H9 (cell line): Measurements from ENCODE around the gene RMI2. TPM values are rescaled to one million over a fixed set of nuclear protein-coding genes. Genes with fewer than 3 reads are reported as not detected.

Source experiments
- DNase-seq: peaks from one replicate; pipeline ENCODE4 v3.0.0-alpha.2; 2017
- H2AFZ ChIP-seq: one replicate; pipeline ENCODE4 v1.6.1; 2013; ENCODE audit warnings: mild to moderate bottlenecking, low read length, control low read depth, moderate library complexity
- H2AK5ac ChIP-seq: 2 replicates; pipeline ENCODE4 v1.6.1; 2013; ENCODE audit warnings: low read length, control low read depth, mixed read lengths; ENCODE audit not compliant: insufficient read length
- H2BK120ac ChIP-seq: one replicate; pipeline ENCODE4 v1.6.1; 2013; ENCODE audit warnings: low read depth, mild to moderate bottlenecking, low read length, control low read depth, inconsistent platforms; ENCODE audit not compliant: poor library complexity, severe bottlenecking
- H2BK12ac ChIP-seq: 2 replicates; pipeline ENCODE4 v1.6.1; 2013; ENCODE audit warnings: low read length, control low read depth, mixed read lengths, low read depth; ENCODE audit not compliant: insufficient read length
- H2BK15ac ChIP-seq: 2 replicates; pipeline ENCODE4 v1.6.1; 2013; ENCODE audit warnings: low read depth, low read length, control low read depth
- H2BK20ac ChIP-seq: one replicate; pipeline ENCODE4 v1.6.1; 2013; ENCODE audit warnings: low read depth, mild to moderate bottlenecking, low read length, control low read depth, inconsistent platforms; ENCODE audit not compliant: poor library complexity, severe bottlenecking
- H2BK5ac ChIP-seq: 2 replicates; pipeline ENCODE4 v1.6.1; 2013; ENCODE audit warnings: low read length, control low read depth, mixed read lengths; ENCODE audit not compliant: insufficient read length
- H3K14ac ChIP-seq: 2 replicates; pipeline ENCODE4 v1.6.1; 2013; ENCODE audit warnings: low read length, control low read depth; ENCODE audit not compliant: insufficient read depth
- H3K18ac ChIP-seq: 2 replicates; pipeline ENCODE4 v1.6.1; 2013; ENCODE audit warnings: low read depth, mild to moderate bottlenecking, mixed read lengths, low read length, control low read depth; ENCODE audit not compliant: insufficient read length
- H3K23ac ChIP-seq: 2 replicates; pipeline ENCODE4 v1.6.1; 2013; ENCODE audit warnings: low read length, control low read depth, mixed read lengths, low read depth; ENCODE audit not compliant: insufficient read length
- H3K23me2 ChIP-seq: 2 replicates; pipeline ENCODE4 v1.6.1; 2013; ENCODE audit warnings: low read depth, mild to moderate bottlenecking, mixed read lengths, low read length, control low read depth; ENCODE audit not compliant: insufficient read length, poor library complexity, severe bottlenecking
- H3K27ac ChIP-seq: 2 replicates; pipeline ENCODE4 v1.5.1; 2013; ENCODE audit warnings: low read length, control low read depth, mixed read lengths, low read depth; ENCODE audit not compliant: insufficient read length
- H3K27me3 ChIP-seq: 2 replicates; pipeline ENCODE4 v1.6.1; 2013; ENCODE audit warnings: low read length, control low read depth, inconsistent platforms; ENCODE audit not compliant: insufficient read depth
- H3K4ac ChIP-seq: 2 replicates; pipeline ENCODE4 v1.6.1; 2013; ENCODE audit warnings: low read depth, mild to moderate bottlenecking, control low read depth, inconsistent platforms, low read length, moderate library complexity
- H3K4me1 ChIP-seq: 2 replicates; pipeline ENCODE4 v1.6.1; 2013; ENCODE audit warnings: low read length, control low read depth, inconsistent platforms; ENCODE audit not compliant: insufficient read depth
- H3K4me2 ChIP-seq: 2 replicates; pipeline ENCODE4 v1.6.1; 2013; ENCODE audit warnings: low read length, control low read depth, mixed read lengths; ENCODE audit not compliant: insufficient read length, insufficient read depth
- H3K56ac ChIP-seq: 2 replicates; pipeline ENCODE4 v1.6.1; 2013; ENCODE audit warnings: low read depth, mild to moderate bottlenecking, mixed read lengths, low read length, control low read depth; ENCODE audit not compliant: insufficient read length
- H3K79me1 ChIP-seq: 2 replicates; pipeline ENCODE4 v1.6.1; 2013; ENCODE audit warnings: low read depth, mild to moderate bottlenecking, moderate library complexity, low read length, control low read depth, inconsistent platforms; ENCODE audit not compliant: insufficient read depth, poor library complexity, severe bottlenecking
- H3K79me2 ChIP-seq: 2 replicates; pipeline ENCODE4 v1.6.1; 2013; ENCODE audit warnings: low read length, control low read depth, inconsistent platforms; ENCODE audit not compliant: insufficient read depth
- H3K9ac ChIP-seq: 2 replicates; pipeline ENCODE4 v1.6.1; 2013; ENCODE audit warnings: low read length, control low read depth, mixed read lengths; ENCODE audit not compliant: insufficient read length; ENCODE audit errors: extremely low read depth
- H3K9me3 ChIP-seq: one replicate; pipeline ENCODE4 v1.6.1; 2013; ENCODE audit warnings: low read depth, low read length, inconsistent platforms; ENCODE audit not compliant: control insufficient read depth
- H3T11ph ChIP-seq: one replicate; pipeline ENCODE4 v1.6.1; 2013; ENCODE audit warnings: mild to moderate bottlenecking, low read length, control low read depth, inconsistent platforms
- H4K20me1 ChIP-seq: one replicate; pipeline ENCODE4 v1.6.1; 2013; ENCODE audit not compliant: control insufficient read depth, insufficient read length, insufficient read depth
- H4K5ac ChIP-seq: 2 replicates; pipeline ENCODE4 v1.6.1; 2013; ENCODE audit warnings: low read depth, mild to moderate bottlenecking, mixed read lengths, low read length, control low read depth; ENCODE audit not compliant: insufficient read length
- H4K8ac ChIP-seq: replicated peaks from 2 replicates; pipeline ENCODE4 v1.6.1; 2013; ENCODE audit warnings: low read length, control low read depth, mixed read lengths, low read depth; ENCODE audit not compliant: insufficient read length
- H4K91ac ChIP-seq: 2 replicates; pipeline ENCODE4 v1.6.1; 2013; ENCODE audit warnings: low read depth, mild to moderate bottlenecking, moderate library complexity, mixed read lengths, low read length, control low read depth; ENCODE audit not compliant: insufficient read length
- H3K27ac Mint-ChIP-seq, 3 experiments: 2 replicates in 2 of 3; 3 replicates in 1 of 3; pipeline ENCODE4 v1.8.0; 2020 to 2021; ENCODE audit warnings: mixed read lengths in 3 of 3, mild to moderate bottlenecking in 1 of 3, moderate library complexity in 1 of 3
- H3K27me3 Mint-ChIP-seq: 2 replicates; pipeline ENCODE4 v1.8.0; 2021; ENCODE audit warnings: low read depth, mild to moderate bottlenecking, moderate library complexity, mixed read lengths
- H3K36me3 Mint-ChIP-seq, 3 experiments: 2 replicates in 2 of 3; 3 replicates in 1 of 3; pipeline ENCODE4 v1.8.0; 2020 to 2021; ENCODE audit warnings: low read depth in 3 of 3, mixed read lengths in 3 of 3; ENCODE audit not compliant: insufficient read depth in 1 of 3
- H3K4me1 Mint-ChIP-seq, 2 experiments: 2 replicates each; pipeline ENCODE4 v1.8.0; 2020; ENCODE audit warnings: mixed read lengths in 2 of 2
- H3K4me3 Mint-ChIP-seq, 2 experiments: 2 replicates in 1 of 2; 3 replicates in 1 of 2; pipeline ENCODE4 v1.8.0; 2020 to 2021; ENCODE audit warnings: mild to moderate bottlenecking in 2 of 2, mixed read lengths in 2 of 2, moderate library complexity in 1 of 2
- H3K9me3 Mint-ChIP-seq, 2 experiments: 2 replicates in 1 of 2; 3 replicates in 1 of 2; pipeline ENCODE4 v1.8.0; 2020; ENCODE audit warnings: mild to moderate bottlenecking in 2 of 2, mixed read lengths in 2 of 2, moderate library complexity in 1 of 2
- WGBS: extraction: QIAGEN DNeasy Blood & Tissue Kit; methylation state at CpG from one replicate; pipeline ENCODE4 v1.1.7; 2013; ENCODE audit warnings: missing lambda C conversion rate, low lambda C conversion rate, mixed read lengths; ENCODE audit not compliant: insufficient read length; ENCODE audit errors: extremely low coverage; 5-methylcytosine and 5-hydroxymethylcytosine counted together
- total RNA-seq: library from RNA; stranded (reverse); gene quantifications from 2 replicates; pipeline ENCODE4 v1.2.1, GENCODE V29; 2021
- TF ChIP-seq, protein P1 (sequence below): fragments of 200-600 bp; sonication (generic); conservative IDR thresholded peaks from 3 replicates; pipeline ENCODE4 v1.8.0; 2021; ENCODE audit warnings: antibody characterized with exemption, mild to moderate bottlenecking

The RMI2 gene
- total RNA-seq, 1 experiment from 2014 or later, result 57.6 TPM

GRCh38 chr16:11307639-11308492 lies 37.4 kb upstream of the RMI2 start:
- no peak overlapping the region for H3K27ac Mint-ChIP-seq
- no peak for DNase-seq
- H2BK15ac ChIP-seq, result no peak overlapping the region

More at GRCh38 chr16:11307639-11308492, 37.4 kb upstream of the RMI2 start:
- TF ChIP-seq, protein P1, sequence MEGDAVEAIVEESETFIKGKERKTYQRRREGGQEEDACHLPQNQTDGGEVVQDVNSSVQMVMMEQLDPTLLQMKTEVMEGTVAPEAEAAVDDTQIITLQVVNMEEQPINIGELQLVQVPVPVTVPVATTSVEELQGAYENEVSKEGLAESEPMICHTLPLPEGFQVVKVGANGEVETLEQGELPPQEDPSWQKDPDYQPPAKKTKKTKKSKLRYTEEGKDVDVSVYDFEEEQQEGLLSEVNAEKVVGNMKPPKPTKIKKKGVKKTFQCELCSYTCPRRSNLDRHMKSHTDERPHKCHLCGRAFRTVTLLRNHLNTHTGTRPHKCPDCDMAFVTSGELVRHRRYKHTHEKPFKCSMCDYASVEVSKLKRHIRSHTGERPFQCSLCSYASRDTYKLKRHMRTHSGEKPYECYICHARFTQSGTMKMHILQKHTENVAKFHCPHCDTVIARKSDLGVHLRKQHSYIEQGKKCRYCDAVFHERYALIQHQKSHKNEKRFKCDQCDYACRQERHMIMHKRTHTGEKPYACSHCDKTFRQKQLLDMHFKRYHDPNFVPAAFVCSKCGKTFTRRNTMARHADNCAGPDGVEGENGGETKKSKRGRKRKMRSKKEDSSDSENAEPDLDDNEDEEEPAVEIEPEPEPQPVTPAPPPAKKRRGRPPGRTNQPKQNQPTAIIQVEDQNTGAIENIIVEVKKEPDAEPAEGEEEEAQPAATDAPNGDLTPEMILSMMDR, result no peak
- Mint-ChIP-seq H3K36me3 (peaks cover 0 to 1% (median 0%) of the 10 kb centered on the region in 3 experiments; a peak in 1 of 7 replicates), H3K4me3 (no peak overlapping the region), H3K27me3 (no peaks in the 10 kb centered on the region; the same call in 1 of the 2 replicates), H3K9me3 (no peaks in the 10 kb centered on the region; a peak in 1 of 5 replicates), H3K4me1 (peaks cover 15 to 18% of the 10 kb centered on the region in 2 experiments)
- Histone ChIP-seq H3K4me1 (no peaks in the 10 kb centered on the region; the same call in 1 of the 2 replicates), H3K56ac (no peak overlapping the region), H2BK5ac (no peak overlapping the region), H3K23me2 (no peaks in the 10 kb centered on the region), H4K20me1 (no peaks in the 10 kb centered on the region), H3K18ac (no peak overlapping the region), H3K23ac (no peak overlapping the region), H3K4me2 (no peak overlapping the region), H2BK20ac (no peak overlapping the region), H4K8ac (no peak overlapping the region), H3K4ac (no peak overlapping the region), H3K9me3 (no peaks in the 10 kb centered on the region), H3K9ac (no peak overlapping the region), H3K79me2 (0 out of 2 replicates have a peak, but pooled peaks cover 2% of the 10 kb centered on the region), H4K91ac (no peak overlapping the region), H2BK12ac (no peak overlapping the region), H3K27me3 (no peaks in the 10 kb centered on the region), H2BK120ac (no peak overlapping the region), H3K79me1 (no peaks in the 10 kb centered on the region), H4K5ac (no peak overlapping the region), H2AK5ac (no peak overlapping the region), H3K27ac (no peak overlapping the region), H3T11ph (no peak overlapping the region), H3K14ac (no peak overlapping the region), H2AFZ (no peak overlapping the region)
- WGBS, result no CpG with 5 or more reads among the region's 21 CpGs
